HG03045 (cell line): Measurements from ENCODE around the gene UVRAG.
"Not testable (repeated sequence)": the region's sequence is repeated elsewhere in the genome, so short reads cannot be mapped to it uniquely, and the experiment has no call there.

Experiments used
- ATAC-seq: cut with Tn5 transposase; IDR thresholded peaks from one replicate; pipeline ENCODE4 v1.9.1; 2021; ENCODE audit warnings: mild to moderate bottlenecking, moderate library complexity; ENCODE audit not compliant: unreplicated experiment

Gene UVRAG

GRCh38 chr11:75836417-75836816 is 21.4 kb downstream of the UVRAG start:
- no peak for ATAC-seq

GRCh38 chr11:75839851-75840250 is 24.8 kb downstream of the UVRAG start:
- ATAC-seq: no peak

GRCh38 chr11:75840522-75840921 is 25.5 kb downstream of the UVRAG start:
- no peak for ATAC-seq

GRCh38 chr11:75841739-75842138 is 26.7 kb downstream of the UVRAG start:
- no peak for ATAC-seq

- ATAC-seq: no peak
Measured at GRCh38 chr11:75845324-75845723, 30.3 kb downstream of the UVRAG start.

GRCh38 chr11:75849894-75850293 is 34.9 kb downstream of the UVRAG start:
- no peak for ATAC-seq

GRCh38 chr11:75850787-75851186 is 35.8 kb downstream of the UVRAG start:
- no peak for ATAC-seq

- no peak for ATAC-seq
Measured at GRCh38 chr11:75851203-75851602, 36.2 kb downstream of the UVRAG start.

GRCh38 chr11:75852406-75853017 is 37.5 kb downstream of the UVRAG start:
- no peak for ATAC-seq

- not testable (repeated sequence) for ATAC-seq
Measured at GRCh38 chr11:75853563-75853962, 38.6 kb downstream of the UVRAG start.

- ATAC-seq: no peak
Measured at GRCh38 chr11:75853971-75854370, 39.0 kb downstream of the UVRAG start.

- ATAC-seq: no peak
Measured at GRCh38 chr11:75855206-75855605, 40.2 kb downstream of the UVRAG start.

- no peak for ATAC-seq
Measured at GRCh38 chr11:75856912-75857311, 41.9 kb downstream of the UVRAG start.

GRCh38 chr11:75858042-75858441 is 43.0 kb downstream of the UVRAG start:
- no peak for ATAC-seq

- ATAC-seq: no peak
Measured at GRCh38 chr11:75858613-75859012, 43.6 kb downstream of the UVRAG start.

GRCh38 chr11:75859614-75860013 is 44.6 kb downstream of the UVRAG start:
- no peak for ATAC-seq

GRCh38 chr11:75862437-75862836 is 47.4 kb downstream of the UVRAG start:
- ATAC-seq: no peak

- ATAC-seq: no peak
Measured at GRCh38 chr11:75867778-75868374, 52.9 kb downstream of the UVRAG start.

- no peak for ATAC-seq
Measured at GRCh38 chr11:75868990-75869389, 54.0 kb downstream of the UVRAG start.

GRCh38 chr11:75869661-75870455 is 54.8 kb downstream of the UVRAG start:
- ATAC-seq: no peak

GRCh38 chr11:75872887-75873416 is 57.9 kb downstream of the UVRAG start:
- no peak for ATAC-seq
